Retinal pigment epithelial cell (primary cell): ENCODE results near the gene PEBP1.

Experiments used
- DNase-seq: peaks from one replicate; pipeline ENCODE4 v3.0.0-alpha.2; 2010; ENCODE audit warnings: low read depth
- H3K4me3 ChIP-seq: 2 replicates; pipeline ENCODE4 v1.5.1; 2011; ENCODE audit warnings: mild to moderate bottlenecking, low read length, control low read depth, moderate library complexity
- TF ChIP-seq, protein P1 (sequence below): conservative IDR thresholded peaks from 2 replicates; pipeline ENCODE4 v1.5.1; 2011; ENCODE audit warnings: low read depth, low read length, control low read depth, inconsistent platforms

The PEBP1 gene

DNA sequence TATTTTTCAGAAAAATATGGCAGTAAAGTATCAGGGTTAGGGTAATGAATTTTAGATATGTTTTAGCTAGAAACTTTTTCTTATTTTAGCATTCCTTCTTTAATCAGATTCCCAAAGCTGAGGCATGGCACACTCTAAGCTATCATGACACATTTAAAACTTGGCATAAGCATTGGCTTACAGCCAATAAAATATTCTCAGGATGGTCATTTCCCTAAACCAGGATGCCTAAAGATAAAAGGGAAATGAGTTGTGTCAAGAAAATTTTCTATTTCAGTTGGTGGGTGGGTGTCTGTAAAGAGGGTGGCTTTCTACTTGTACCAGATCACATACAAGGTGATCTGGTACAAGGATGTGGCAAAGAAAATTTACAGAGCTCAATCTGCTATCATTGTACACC is 47.8 kb downstream of the PEBP1 start:
- H3K4me3 ChIP-seq: no peak overlapping the region
- TF ChIP-seq, protein P1, sequence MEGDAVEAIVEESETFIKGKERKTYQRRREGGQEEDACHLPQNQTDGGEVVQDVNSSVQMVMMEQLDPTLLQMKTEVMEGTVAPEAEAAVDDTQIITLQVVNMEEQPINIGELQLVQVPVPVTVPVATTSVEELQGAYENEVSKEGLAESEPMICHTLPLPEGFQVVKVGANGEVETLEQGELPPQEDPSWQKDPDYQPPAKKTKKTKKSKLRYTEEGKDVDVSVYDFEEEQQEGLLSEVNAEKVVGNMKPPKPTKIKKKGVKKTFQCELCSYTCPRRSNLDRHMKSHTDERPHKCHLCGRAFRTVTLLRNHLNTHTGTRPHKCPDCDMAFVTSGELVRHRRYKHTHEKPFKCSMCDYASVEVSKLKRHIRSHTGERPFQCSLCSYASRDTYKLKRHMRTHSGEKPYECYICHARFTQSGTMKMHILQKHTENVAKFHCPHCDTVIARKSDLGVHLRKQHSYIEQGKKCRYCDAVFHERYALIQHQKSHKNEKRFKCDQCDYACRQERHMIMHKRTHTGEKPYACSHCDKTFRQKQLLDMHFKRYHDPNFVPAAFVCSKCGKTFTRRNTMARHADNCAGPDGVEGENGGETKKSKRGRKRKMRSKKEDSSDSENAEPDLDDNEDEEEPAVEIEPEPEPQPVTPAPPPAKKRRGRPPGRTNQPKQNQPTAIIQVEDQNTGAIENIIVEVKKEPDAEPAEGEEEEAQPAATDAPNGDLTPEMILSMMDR: no peak
- no peak for DNase-seq

DNA sequence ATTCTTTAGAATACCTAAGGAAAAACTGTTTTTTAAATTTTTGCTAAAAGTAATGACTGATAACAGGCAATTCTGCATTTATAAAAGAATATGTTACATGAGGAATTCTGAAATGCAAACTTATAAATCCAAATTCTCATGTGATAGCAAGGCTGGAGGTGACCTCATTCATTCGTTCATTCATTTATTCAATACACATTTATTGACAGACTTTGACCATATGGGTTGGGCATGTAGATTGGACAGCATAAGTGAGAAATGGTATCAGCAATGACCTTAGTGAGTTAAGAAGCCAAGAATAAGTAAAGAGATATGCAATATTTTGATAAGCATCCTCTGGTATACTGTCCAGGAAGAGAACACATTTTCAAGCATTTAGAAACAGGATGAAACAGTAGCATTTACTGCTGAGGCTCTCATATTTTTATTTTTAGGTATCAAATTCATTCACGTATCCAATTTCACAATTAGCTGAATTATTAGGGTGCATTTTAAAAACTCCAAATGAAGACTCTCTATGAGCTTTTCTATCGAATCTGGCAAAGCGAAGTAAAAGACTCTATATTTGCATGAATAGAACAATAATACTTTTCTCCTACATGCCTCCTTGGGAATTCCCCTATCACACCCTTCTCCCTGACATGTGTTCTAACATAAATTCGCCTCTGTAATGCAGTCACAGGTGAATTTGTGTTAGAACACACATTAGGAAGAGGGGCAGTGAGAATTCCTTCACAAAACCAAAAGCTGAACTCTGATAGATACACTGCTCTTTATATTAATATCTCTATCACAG is 49.9 kb downstream of the PEBP1 start:
- no peak for DNase-seq
- no peak overlapping the region for H3K4me3 ChIP-seq
- TF ChIP-seq, protein P1: no peak

DNA sequence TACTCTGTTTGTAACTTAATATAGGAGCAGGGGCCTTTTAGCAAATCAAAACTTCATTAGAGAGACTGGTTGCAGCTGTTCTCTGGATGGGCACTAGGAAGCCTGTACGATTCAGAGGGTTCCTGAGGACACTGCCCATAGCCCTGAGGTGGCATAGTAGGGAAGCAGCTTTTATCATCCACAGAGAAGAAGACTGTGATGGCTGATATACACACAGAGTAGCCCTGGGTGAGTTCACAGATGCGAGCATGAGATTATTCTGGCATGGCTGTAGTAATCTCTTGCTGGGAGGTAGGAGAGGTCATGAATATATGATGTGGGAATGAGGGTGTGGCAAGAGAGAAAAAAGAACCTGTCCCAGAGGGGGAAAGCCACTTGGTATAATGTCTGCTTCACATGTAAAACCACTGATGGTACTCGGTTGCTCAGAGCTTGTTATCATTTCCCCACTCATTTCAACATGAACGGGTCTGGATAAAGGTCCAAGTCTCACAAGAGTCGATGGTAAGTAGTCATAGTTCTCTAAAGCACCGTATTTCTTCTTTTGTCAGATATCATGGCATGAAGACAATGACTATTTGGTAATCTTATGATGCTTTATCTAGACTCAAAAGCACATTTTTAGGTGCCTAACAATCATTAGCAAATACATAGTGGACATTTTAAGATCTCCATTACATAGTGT is 52.0 kb downstream of the PEBP1 start:
- DNase-seq: no peak
- TF ChIP-seq, protein P1: no peak
- peak overlapping the region; percentile 62 for H3K4me3 ChIP-seq

DNA sequence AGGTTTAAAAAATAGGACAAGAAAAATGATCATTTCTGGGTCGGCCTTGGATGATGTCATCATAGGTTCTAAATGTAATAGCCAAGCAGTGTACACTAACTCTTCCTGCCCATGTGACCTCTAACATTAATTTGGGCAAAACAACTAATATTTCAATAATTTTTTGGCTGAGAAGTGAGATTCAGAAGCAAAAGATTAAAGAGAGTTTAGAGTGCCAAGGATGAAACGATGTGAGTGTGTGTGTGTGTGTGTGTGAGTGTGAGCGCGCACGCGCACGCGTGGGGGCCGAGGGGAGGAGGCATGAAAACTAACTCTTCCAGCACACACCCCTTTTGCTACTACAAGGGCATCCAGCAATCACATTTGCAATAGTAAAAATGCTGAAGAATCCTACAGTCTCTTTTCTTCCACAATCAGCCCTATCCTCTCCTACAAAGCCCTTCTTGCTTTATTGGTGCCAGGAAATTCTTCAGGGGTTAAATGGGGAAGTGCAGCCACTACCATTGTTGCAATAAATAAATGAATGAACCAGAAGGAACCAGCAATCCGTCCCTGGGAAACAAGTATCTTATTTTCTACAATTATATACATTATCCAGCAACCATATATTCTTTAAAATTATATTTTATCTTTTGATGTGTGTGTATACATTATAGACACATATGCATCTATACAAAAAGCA is 52.9 kb downstream of the PEBP1 start:
- H3K4me3 ChIP-seq: peak overlapping the region; percentile 62
- TF ChIP-seq, protein P1: no peak

DNA sequence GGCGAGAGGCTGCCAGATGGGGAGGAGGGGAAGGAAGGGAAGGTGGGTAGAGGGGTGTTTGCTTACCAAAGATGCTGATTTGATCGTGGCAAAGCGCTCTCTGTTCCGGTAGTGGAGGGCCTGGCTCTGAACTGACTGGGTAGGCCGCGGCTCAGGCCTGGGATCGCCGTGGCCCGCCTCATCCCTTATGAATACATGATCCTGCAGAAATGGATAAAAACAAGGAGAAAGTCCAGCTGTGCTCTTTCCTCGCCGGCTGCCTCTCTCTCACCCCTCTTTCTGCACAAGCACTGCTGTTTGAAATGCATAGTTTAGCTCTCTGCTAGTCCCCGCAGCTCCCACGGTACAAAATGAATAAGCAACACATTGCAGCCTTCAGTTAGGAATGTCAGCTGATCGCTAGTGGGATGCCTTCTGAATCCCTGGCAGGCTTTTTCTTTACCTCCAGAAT is 53.8 kb downstream of the PEBP1 start:
- peak overlapping the region; percentile 62 for H3K4me3 ChIP-seq
- TF ChIP-seq, protein P1: no peak
- DNase-seq: no peak

More for the DNA sequence above, 52.9 kb downstream of the PEBP1 start:
- DNase-seq: no peak

DNA sequence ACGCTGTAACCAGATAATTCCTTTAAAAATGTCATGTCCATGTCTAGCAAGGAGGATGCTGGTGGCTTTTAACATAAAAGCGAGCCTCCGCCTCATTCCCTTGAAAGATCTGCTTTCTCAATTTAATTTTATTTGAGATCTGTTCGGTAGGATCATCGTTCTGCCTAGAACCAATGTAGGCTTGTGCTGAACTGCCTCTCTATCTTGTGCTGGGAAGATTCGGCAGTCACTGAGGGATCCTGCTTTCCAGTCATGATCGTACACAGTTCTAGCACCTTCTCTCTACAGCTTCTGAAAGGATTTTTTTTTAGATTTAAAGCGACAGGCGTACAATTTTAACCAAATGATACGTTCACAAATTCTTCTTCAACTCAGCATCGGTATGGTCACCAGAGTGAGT is 54.3 kb downstream of the PEBP1 start:
- TF ChIP-seq, protein P1: no peak
- no peak for DNase-seq
- H3K4me3 ChIP-seq: peak overlapping the region; percentile 62
